Gastroesophageal sphincter (tissue), 3 donors: ENCODE measurements around the gene FAM53B.
A peak's percentile ranks its signal among the peaks of the same experiment; 100 is the strongest.

Experiments used
- CTCF ChIP-seq, 4 experiments: fragments of 200-600 bp in 2 of 4; fragments of 450-650 bp in 2 of 4; sonication (generic) in 1 of 4; IDR thresholded peaks; one replicate each; pipeline ENCODE4 v1.5.1; 2017 to 2019; ENCODE audit warnings: antibody characterized with exemption in 4 of 4, mild to moderate bottlenecking in 2 of 4, moderate library complexity in 2 of 4
- POLR2A ChIP-seq, 2 donors: fragments of 450-650 bp; IDR thresholded peaks; one replicate each; pipeline ENCODE4 v1.6.1; 2017; ENCODE audit warnings: antibody characterized with exemption in 2 of 2, mild to moderate bottlenecking in 2 of 2, moderate library complexity in 1 of 2

- TF ChIP-seq POLR2A (IDR thresholded peaks at IDR 0.05): peak in 1 of 2 donors; percentile 30
- TF ChIP-seq CTCF (IDR thresholded peaks at IDR 0.05): no peak
Measured at GRCh38 chr10:124722798-124723783, 21.1 kb downstream of the FAM53B start.
